GM12874 (cell line): ENCODE data around the gene EHD4.

ENCODE experiments used
- TF ChIP-seq, protein P1 (sequence below): IDR thresholded peaks from 2 replicates; pipeline ENCODE4 v1.5.1; 2011; ENCODE audit warnings: low read depth, mild to moderate bottlenecking, control low read depth, low read length, moderate library complexity; ENCODE audit not compliant: insufficient read depth

Gene EHD4

DNA sequence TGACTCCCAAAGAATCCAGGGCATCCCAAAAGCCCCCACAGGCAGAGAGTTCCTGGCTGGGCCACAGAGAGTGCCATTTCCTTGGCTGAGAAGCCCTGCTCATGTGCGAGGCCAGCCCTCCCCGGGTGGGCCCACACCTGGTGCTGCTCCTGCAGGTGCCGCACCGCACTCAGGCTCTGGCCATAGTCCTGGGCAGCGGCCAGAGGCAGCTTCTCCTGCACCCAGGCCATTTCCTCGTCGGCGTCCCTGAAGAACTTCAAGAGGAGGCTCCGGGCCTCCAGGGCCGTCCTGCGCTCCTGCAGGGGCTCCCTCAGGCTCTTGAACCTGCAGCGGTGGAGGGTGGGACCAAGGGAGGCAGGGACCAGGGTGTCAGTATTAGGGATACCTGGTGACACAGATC, 115.6 kb downstream of the EHD4 start:
- TF ChIP-seq, protein P1, sequence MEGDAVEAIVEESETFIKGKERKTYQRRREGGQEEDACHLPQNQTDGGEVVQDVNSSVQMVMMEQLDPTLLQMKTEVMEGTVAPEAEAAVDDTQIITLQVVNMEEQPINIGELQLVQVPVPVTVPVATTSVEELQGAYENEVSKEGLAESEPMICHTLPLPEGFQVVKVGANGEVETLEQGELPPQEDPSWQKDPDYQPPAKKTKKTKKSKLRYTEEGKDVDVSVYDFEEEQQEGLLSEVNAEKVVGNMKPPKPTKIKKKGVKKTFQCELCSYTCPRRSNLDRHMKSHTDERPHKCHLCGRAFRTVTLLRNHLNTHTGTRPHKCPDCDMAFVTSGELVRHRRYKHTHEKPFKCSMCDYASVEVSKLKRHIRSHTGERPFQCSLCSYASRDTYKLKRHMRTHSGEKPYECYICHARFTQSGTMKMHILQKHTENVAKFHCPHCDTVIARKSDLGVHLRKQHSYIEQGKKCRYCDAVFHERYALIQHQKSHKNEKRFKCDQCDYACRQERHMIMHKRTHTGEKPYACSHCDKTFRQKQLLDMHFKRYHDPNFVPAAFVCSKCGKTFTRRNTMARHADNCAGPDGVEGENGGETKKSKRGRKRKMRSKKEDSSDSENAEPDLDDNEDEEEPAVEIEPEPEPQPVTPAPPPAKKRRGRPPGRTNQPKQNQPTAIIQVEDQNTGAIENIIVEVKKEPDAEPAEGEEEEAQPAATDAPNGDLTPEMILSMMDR = no peak

DNA sequence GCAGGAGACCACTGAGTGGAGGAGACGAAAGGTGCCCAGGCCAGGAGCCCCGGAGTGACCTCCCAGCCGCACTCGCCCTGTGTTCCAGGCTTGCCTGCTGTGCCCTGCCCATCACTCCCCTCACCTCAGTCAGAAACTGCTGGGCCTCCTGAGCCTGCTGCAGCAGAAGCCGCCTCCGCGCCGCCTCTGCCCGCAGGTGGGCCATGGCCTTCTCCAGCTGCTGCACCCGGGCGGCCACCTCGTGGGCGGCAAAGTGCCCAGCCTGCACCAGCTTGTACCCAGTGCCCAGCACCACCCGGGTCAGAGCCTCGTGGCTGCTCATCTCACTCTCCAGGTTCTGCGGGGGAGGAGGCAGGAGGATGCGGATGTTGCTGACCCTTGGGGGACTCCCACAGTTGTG, 116.1 kb downstream of the EHD4 start:
- TF ChIP-seq, protein P1 = no peak

DNA sequence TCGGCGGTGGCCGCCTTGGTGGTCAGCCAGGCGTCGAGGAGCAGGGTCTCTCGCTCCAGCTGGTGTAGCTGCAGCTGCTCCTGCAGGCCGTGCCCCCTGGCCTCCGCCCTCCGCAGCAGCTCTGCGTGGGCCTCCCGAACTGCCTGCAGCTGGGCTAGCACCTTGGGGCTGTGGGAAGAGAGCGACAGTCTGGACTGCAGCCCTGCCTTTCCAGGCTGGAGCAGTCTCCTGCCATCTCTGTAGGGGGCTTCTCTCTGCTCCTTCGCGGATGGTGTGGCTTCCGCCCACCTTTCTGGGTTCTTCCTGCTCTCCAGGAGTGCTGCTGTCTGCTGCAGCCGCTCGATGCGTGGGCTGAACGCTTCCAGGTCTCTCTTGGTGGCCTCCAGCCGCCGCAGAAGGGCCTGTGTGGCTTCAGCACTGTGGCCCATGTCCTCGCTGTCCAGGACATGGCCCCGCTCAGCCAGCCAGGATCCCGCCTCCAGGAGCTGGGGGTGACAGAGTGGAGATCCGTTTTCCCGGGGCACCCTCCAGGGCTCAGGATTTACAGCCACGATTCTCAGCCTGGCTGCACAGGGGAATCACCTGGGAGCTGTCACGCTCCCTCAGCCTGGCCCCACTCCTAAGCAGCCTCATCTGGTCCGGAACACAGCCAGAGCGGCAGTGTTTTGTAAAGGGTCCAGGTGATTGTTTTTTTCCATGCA, 116.9 kb downstream of the EHD4 start:
- TF ChIP-seq, protein P1 = no peak

DNA sequence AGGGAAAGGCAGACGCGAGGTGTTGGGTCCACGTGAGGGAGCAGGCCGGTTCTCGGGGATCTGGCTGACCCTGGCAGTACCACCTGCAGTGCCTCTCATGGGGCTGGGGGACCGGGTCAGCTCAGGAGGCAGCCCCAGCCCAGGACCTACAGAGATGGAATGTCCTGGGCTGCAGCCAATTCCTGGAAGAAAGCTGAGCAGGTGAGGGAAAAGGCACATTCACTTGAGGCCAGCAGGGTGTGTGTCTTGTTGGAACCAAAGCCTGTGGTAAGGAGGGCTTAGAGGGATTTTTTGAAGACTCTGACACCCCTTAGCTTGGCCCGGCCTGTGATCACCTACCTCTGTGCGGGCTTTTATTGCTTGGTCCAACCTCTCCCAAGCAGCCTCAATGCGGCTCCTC, 117.9 kb downstream of the EHD4 start:
- TF ChIP-seq, protein P1 = no peak

DNA sequence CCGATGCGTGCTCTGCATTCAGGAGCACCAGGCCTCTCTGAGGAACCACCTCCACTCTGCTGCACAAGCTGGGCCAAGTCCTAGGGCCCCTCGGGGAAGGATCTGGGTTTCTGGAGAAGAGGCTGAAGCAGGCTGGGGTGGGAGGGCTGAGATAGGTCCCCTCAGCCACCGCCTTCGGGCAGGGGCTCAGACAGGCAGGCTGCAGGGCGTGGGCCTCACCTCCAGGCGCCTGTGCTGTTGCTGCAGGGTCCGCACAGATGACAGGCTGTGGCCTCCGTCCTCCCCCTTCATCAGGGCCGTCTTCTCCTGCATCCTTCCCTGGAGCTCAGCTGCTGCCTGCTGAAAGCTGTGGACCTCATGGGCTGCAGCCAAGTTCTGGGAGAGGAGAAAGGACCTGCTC, 118.5 kb downstream of the EHD4 start:
- TF ChIP-seq, protein P1 = no peak

DNA sequence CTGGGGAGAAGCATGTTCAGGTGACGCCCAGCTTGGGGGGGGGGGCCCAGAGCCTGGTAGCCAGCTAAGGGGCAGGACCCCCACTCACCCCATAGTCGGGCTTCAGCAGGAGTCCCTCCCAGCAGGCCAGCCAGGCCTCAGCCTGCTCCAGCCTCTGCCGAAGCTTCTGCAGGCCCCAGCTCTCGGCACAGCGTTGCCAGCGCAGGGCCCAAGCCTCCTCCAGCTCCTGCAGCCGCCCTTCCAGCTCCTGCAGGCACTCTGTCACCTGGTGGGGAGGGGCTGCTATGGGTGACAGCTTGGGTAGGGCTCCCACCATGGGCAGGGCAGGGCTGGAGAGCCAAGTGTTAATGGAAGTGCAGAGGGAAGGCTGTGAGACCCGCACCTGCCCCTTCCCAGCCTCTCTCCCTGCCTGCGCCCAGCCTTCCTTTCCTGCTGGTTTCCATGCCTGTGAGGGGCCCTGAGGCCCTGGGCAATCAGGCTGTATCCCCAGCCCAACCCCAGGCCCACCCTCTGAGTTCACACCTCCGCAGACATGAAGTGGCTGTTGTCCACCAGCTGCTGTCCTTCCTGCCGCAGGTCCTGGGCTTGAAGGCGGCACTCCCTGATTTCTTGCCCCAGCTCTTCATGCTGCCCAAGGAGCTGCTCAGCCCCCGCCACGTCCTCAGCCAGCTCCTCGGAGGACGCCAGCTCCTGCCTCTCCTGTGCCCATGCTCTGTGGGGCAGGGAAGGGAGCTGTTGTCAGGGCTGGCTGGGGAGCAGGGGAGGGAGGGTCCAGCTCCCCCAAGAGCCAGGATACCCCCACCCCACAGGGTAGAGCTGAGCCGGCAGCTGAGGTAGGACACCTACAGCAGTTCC, 119.4 kb downstream of the EHD4 start:
- TF ChIP-seq, protein P1 = no peak

DNA sequence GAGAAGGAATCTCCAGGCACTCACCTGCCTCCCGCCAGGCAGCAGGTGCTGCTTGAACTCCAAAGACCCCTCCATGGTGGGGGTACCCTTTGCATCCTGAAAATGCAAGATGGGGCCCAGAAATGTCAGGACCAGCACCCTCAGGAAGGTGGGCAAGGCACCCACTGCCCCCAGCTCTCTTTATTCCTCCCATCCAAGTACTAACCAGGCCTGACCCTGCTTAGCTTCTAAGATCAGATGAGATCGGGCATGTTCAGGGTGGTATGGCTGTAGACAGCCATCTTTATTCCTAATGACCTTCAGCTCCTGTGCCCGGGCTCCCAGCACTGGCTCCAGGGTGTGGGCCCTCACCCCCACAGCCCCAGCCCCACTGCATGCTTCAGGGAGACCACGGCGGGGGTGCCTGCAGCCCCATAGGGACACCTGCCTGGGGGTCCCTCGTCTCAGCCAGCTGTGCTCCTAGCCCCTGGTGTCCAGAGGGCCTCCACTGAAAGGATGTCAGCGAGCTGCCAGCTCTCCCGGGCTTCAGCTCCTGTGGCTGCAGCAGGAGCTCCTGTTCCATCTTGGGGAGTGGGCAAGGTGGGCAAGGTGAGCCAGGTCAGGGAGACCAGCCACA, 120.5 kb downstream of the EHD4 start:
- TF ChIP-seq, protein P1 = no peak
